Activated CD4-positive, alpha-beta T cell treated with anti-CD3 and anti-CD28 coated beads for 36 hours (primary cell): Measurements from ENCODE around the gene SYNPR. TPM values are rescaled to one million over a fixed set of nuclear protein-coding genes. Genes with fewer than 3 reads are reported as not detected.

Experiments
- ATAC-seq: fragments of 200-7000 bp; cut with Tn5 transposase; one replicate; pipeline ENCODE4 v1.10.0; 2021; ENCODE audit warnings: mild to moderate bottlenecking, moderate library complexity
- CTCF ChIA-PET: fragments of 350-600 bp; sonication (Branson Sonifier 250); formaldehyde crosslinking; loops from one replicate; lab custom pipeline; 2021; ENCODE audit warnings: antibody characterized with exemption; lab: Charles Lee
- POLR2A ChIA-PET: fragments of 350-600 bp; sonication (Branson Sonifier 250); formaldehyde crosslinking; loops from one replicate; lab custom pipeline; 2021; ENCODE audit warnings: antibody characterized with exemption, inconsistent platforms; lab: Charles Lee
- DNase-seq: peaks from one replicate; pipeline ENCODE4 v3.0.0-alpha.2; 2020
- H3K27ac Mint-ChIP-seq: one replicate; pipeline ENCODE4 v1.8.0; 2021; ENCODE audit warnings: mixed read lengths
- H3K27me3 Mint-ChIP-seq: one replicate; pipeline ENCODE4 v1.8.0; 2021; ENCODE audit warnings: mixed read lengths
- H3K36me3 Mint-ChIP-seq: one replicate; pipeline ENCODE4 v1.8.0; 2021; ENCODE audit warnings: low read depth, mixed read lengths
- H3K4me1 Mint-ChIP-seq: one replicate; pipeline ENCODE4 v1.8.0; 2021; ENCODE audit warnings: mixed read lengths
- H3K4me3 Mint-ChIP-seq: one replicate; pipeline ENCODE4 v1.8.0; 2021; ENCODE audit warnings: mild to moderate bottlenecking, moderate library complexity, mixed read lengths
- H3K9me3 Mint-ChIP-seq: one replicate; pipeline ENCODE4 v1.8.0; 2021; ENCODE audit warnings: low read depth, mixed read lengths
- intact Hi-C, 2 experiments: fragments of 100-400 bp; cut with DNase I in 1 of 2; cut with micrococcal nuclease in 1 of 2; formaldehyde crosslinking; loops; one replicate each; pipeline versions ENCODE4 v1.14.2 to v1.15.1; 2022 to 2024; cut with DNase I, micrococcal nuclease
- total RNA-seq, 2 experiments: library from RNA; stranded (reverse); gene quantifications; one replicate each; pipeline ENCODE4 v1.2.3, GENCODE V29; 2021

Gene SYNPR
- total RNA-seq, 2 experiments from 2014 or later: not detected

- H3K27ac Mint-ChIP-seq: no peak overlapping the region
- DNase-seq (no peak), ATAC-seq (no peak)
- no peaks in the 10 kb centered on the region for H3K4me1 Mint-ChIP-seq
- H3K27me3 Mint-ChIP-seq: peaks cover 5% of the 10 kb centered on the region
- CTCF ChIA-PET: no interaction called here
- intact Hi-C loops: no loop called here
- no peaks in the 10 kb centered on the region for H3K9me3 Mint-ChIP-seq
- H3K4me3 Mint-ChIP-seq: no peak overlapping the region
- POLR2A ChIA-PET: no interaction called here
- no peaks in the 10 kb centered on the region for H3K36me3 Mint-ChIP-seq
Measured at GRCh38 chr3:63662500-63662899, 384.4 kb downstream of the SYNPR start.
